RCC 7860 (cell line): Measurements from ENCODE around the gene IGF2BP1.
A peak's percentile ranks its signal among the peaks of the same experiment; 100 is the strongest.
"Not testable (repeated sequence)": the region's sequence is repeated elsewhere in the genome, so short reads cannot be mapped to it uniquely, and the experiment has no call there.

Source experiments
- DNase-seq: peaks from one replicate; pipeline ENCODE4 v3.0.0-alpha.2; 2015; ENCODE audit warnings: low spot score
- FAIRE-seq: peaks from 2 replicates; lab custom pipeline; 2012; peaks lifted over from hg19 to GRCh38; lab: Jason Lieb, UNC

IGF2BP1 gene

GRCh38 chr17:49086649-49087048 is 89.5 kb downstream of the IGF2BP1 start:
- FAIRE-seq, result no peak

DNA sequence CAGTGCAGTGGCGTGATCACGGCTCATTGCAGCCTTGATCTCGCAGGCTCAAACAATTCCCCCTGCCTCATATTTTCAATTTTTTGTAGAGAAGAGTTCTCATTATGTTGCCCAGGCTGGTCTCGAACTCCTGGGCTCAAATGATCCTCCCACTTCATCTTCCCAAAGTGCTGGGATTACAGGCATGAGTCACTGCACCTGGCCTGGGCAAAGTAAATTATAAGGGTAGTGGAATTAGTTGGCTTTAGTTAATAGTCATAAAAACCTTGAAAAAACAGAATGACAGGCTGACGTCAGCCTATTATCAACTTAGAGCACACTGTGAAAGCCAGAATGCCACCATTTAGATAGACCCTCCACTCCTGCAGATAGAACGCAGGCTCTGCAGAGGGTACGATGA is 91.9 kb downstream of the IGF2BP1 start:
- FAIRE-seq, result no peak
- DNase-seq, result no peak

More at GRCh38 chr17:49086649-49087048, 89.5 kb downstream of the IGF2BP1 start:
- DNase-seq, result no peak

- no peak for DNase-seq
- no peak for FAIRE-seq
Observed at GRCh38 chr17:49090878-49091594, 93.9 kb downstream of the IGF2BP1 start.

GRCh38 chr17:49093131-49093530 is 95.9 kb downstream of the IGF2BP1 start:
- no peak for FAIRE-seq
- DNase-seq, result no peak

- FAIRE-seq, result no peak
- no peak for DNase-seq
Observed at GRCh38 chr17:49100601-49101000, 103.4 kb downstream of the IGF2BP1 start.

- peak; percentile 88 for DNase-seq
- peak; percentile 88 for FAIRE-seq
Observed at GRCh38 chr17:49101054-49101534, 103.9 kb downstream of the IGF2BP1 start.

GRCh38 chr17:49103360-49103759 is 106.2 kb downstream of the IGF2BP1 start:
- not testable (repeated sequence) for DNase-seq, FAIRE-seq

GRCh38 chr17:49104511-49105074 is 107.4 kb downstream of the IGF2BP1 start:
- no peak for FAIRE-seq
- no peak for DNase-seq
